ENCODE measurements around the gene SORCS3. TPM values are rescaled to one million over a fixed set of nuclear protein-coding genes. Genes with fewer than 3 reads are reported as not detected.

SORCS3 gene
- total and polyA plus RNA-seq, 4 donors, result 0.14 TPM; not detected in 3

- H3K27me3 ChIP-seq (ENCODE audit: control insufficient read depth in 3 of 3, insufficient read depth in 3 of 3, low read length in 2 of 3), result peaks cover 10 to 48% (median 24%) of the 10 kb centered on the region in 3 donors
- ATAC-seq (ENCODE audit: insufficient read depth, low FRiP score) (no peak), DNase-seq (no peak)
- H3K9me3 ChIP-seq (ENCODE audit: control insufficient read depth in 4 of 4, insufficient read depth in 3 of 4, low read length in 3 of 4), result peaks cover 0 to 6% (median 0%) of the 10 kb centered on the region in 4 donors
- no peaks in the 10 kb centered on the region for H3K36me3 ChIP-seq (ENCODE audit: control insufficient read depth in 4 of 4, insufficient read depth in 4 of 4, low read length in 4 of 4)
- no peak overlapping the region for H3K4me3 ChIP-seq
- H3K9ac ChIP-seq (ENCODE audit: insufficient read depth in 1 of 2, low read length in 2 of 2), result no peak overlapping the region
- peaks cover 0 to 6% (median 0%) of the 10 kb centered on the region in 5 donors for H3K4me1 ChIP-seq (ENCODE audit: control insufficient read depth in 5 of 5, insufficient read depth in 5 of 5, low read length in 5 of 5)
- no peak overlapping the region for H3K27ac ChIP-seq (ENCODE audit: low read depth in 1 of 2, low read length in 1 of 2)
- WGBS, 2 donors, result 73 to 79% methylated on average over 1 of the region's 1 CpG
- no peak for TF ChIP-seq CTCF (IDR thresholded peaks at IDR 0.05; ENCODE audit: control extremely low read depth, extremely low read depth)
These were observed 5.1 kb downstream of the SORCS3 start for GRCh38 chr10:104646146-104646545.

GRCh38 chr10:104648421-104648820 lies 7.3 kb downstream of the SORCS3 start:
- DNase-seq, result no peak
- Histone ChIP-seq H3K27me3 (ENCODE audit: control insufficient read depth in 3 of 3, insufficient read depth in 3 of 3, low read length in 2 of 3) (peaks cover 3 to 30% (median 13%) of the 10 kb centered on the region in 3 donors), H3K27ac (ENCODE audit: low read depth in 1 of 2, low read length in 1 of 2) (no peak overlapping the region), H3K4me1 (ENCODE audit: control insufficient read depth in 5 of 5, insufficient read depth in 5 of 5, low read length in 5 of 5) (no peaks in the 10 kb centered on the region), H3K9me3 (ENCODE audit: control insufficient read depth in 4 of 4, insufficient read depth in 3 of 4, low read length in 3 of 4) (no peaks in the 10 kb centered on the region), H3K9ac (ENCODE audit: insufficient read depth in 1 of 2, low read length in 2 of 2) (no peak overlapping the region), H3K36me3 (ENCODE audit: control insufficient read depth in 4 of 4, insufficient read depth in 4 of 4, low read length in 4 of 4) (no peaks in the 10 kb centered on the region), H3K4me3 (no peak overlapping the region)
- TF ChIP-seq CTCF (IDR thresholded peaks at IDR 0.05; ENCODE audit: control extremely low read depth, extremely low read depth), result no peak
- no peak for ATAC-seq (ENCODE audit: insufficient read depth, low FRiP score)
- 64 to 65% methylated on average over 3 of the region's 3 CpGs for WGBS, 2 donors

- TF ChIP-seq CTCF (IDR thresholded peaks at IDR 0.05; ENCODE audit: control extremely low read depth, extremely low read depth), result no peak
- no peaks in the 10 kb centered on the region for H3K36me3 ChIP-seq (ENCODE audit: control insufficient read depth in 4 of 4, insufficient read depth in 4 of 4, low read length in 4 of 4)
- DNase-seq (no peak), ATAC-seq (ENCODE audit: insufficient read depth, low FRiP score) (no peak)
- H3K27me3 ChIP-seq (ENCODE audit: control insufficient read depth in 3 of 3, insufficient read depth in 3 of 3, low read length in 2 of 3), result peaks cover 3 to 15% (median 3%) of the 10 kb centered on the region in 3 donors
- H3K9me3 ChIP-seq (ENCODE audit: control insufficient read depth in 4 of 4, insufficient read depth in 3 of 4, low read length in 3 of 4), result no peaks in the 10 kb centered on the region
- H3K4me3 ChIP-seq, result no peak overlapping the region
- WGBS, 2 donors, result 45 to 65% methylated on average over 1 of the region's 1 CpG
- no peak overlapping the region for H3K27ac ChIP-seq (ENCODE audit: low read depth in 1 of 2, low read length in 1 of 2)
- H3K9ac ChIP-seq (ENCODE audit: insufficient read depth in 1 of 2, low read length in 2 of 2), result no peak overlapping the region
- H3K4me1 ChIP-seq (ENCODE audit: control insufficient read depth in 5 of 5, insufficient read depth in 5 of 5, low read length in 5 of 5), result no peaks in the 10 kb centered on the region
These were observed 9.0 kb downstream of the SORCS3 start for GRCh38 chr10:104650072-104650471.

Measured in lung (tissue), 12 donors.